ENCODE measurements around the gene C1QTNF6.

- TF ChIP-seq CTCF (IDR thresholded peaks at IDR 0.05) (no peak), POLR2A (IDR thresholded peaks at IDR 0.05) (no peak)
These were observed 10.3 kb downstream of the C1QTNF6 start for GRCh38 chr22:37177755-37178154.

Data from adrenal gland (tissue), 5 donors.